Measurements from ENCODE around the gene ZNF101. TPM values are rescaled to one million over a fixed set of nuclear protein-coding genes. Genes with fewer than 3 reads are reported as not detected.
"Not testable (repeated sequence)": the region's sequence is repeated elsewhere in the genome, so short reads cannot be mapped to it uniquely, and the experiment has no call there.

Gene ZNF101
- total RNA-seq, 2 donors from 2014 or later, result 67.1 to 77.2 TPM

DNA sequence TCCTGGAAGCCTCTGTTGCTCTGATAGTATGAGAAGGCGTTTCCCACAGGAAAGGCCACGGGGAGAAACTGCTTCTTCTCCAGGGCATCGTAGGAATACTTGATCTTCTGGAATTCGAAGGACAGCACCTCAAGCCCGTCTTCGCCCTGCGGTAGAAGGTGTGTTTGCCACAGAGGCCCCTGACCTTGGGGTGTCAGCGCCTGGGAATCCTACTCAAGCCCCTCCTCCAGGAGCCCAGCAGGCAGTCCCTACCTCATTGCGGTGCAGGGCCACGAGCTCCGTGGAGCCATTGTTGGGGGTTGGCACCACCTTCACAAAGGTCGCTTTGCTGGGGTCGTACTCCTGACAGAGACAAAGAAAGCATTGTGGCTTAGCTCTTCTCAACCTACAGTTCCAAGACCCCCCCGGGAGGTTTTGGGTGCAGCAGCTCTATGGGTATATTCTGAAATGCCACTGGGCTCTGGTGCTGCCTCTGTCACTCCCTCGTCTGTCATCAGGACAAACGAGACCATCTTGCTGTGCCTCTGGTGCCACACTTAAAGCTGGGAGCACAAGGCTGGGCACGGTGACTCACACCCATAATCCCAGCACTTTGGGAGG is 8.9 kb upstream of the ZNF101 start:
- no peak for ATAC-seq (replicated peaks in 1 of 2)
- Mint-ChIP-seq H3K9me3 (no peaks in the 10 kb centered on the region), H3K36me3 (ENCODE audit: insufficient read depth in 2 of 2) (peaks cover 21 to 24% of the 10 kb centered on the region in 2 donors), H3K27me3 (ENCODE audit: low read depth) (no peaks in the 10 kb centered on the region), H3K4me3 (no peak overlapping the region), H3K27ac (no peak overlapping the region), H3K4me1 (ENCODE audit: low read depth) (peaks cover 26% of the 10 kb centered on the region)
- DNase-seq, result no peak

- H3K4me3 Mint-ChIP-seq, result peak overlapping the region; percentile 93 to 98
- no peaks in the 10 kb centered on the region for H3K9me3 Mint-ChIP-seq
- ATAC-seq (replicated peaks in 1 of 2), result no peak
- no peaks in the 10 kb centered on the region for H3K27me3 Mint-ChIP-seq (ENCODE audit: low read depth)
- no peak for DNase-seq
- H3K36me3 Mint-ChIP-seq (ENCODE audit: insufficient read depth in 2 of 2), result peaks cover 19 to 24% of the 10 kb centered on the region in 2 donors
- peaks cover 26% of the 10 kb centered on the region for H3K4me1 Mint-ChIP-seq (ENCODE audit: low read depth)
- H3K27ac Mint-ChIP-seq, result peak overlapping the region; percentile 66
Measured at GRCh38 chr19:19661141-19661674, 7.4 kb upstream of the ZNF101 start.

DNA sequence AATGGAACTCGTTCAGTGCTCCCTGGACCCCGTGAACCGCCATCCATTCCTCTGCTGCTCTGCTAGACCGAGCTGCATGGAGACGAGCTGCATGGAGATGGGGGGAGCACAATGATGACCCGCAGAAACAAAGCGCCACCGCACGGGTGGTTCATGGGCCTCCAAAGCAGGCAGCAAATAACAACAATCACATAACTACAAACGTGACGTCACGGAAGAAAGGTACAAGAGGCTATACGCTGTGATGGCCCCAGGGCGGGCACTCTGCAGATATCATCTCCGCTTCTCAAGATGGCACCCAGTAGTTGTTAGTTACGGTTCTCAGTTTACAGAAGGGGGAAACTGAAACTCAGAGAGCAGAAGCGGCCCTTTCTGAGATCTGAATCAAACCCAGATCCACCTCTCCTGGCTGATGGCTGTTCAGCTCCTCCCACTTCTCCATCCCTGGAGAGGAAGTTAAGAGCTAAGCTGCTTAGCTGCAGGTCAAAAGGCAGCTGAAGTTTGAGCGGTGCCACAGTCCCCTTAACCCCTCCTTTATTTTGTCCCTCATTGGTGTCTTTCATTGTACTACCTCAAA is 6.9 kb upstream of the ZNF101 start:
- ATAC-seq (replicated peaks in 1 of 2), result peak in 1 of 2 donors; percentile 35
- peak; percentile 39 to 56 for DNase-seq
- H3K36me3 Mint-ChIP-seq (ENCODE audit: insufficient read depth in 2 of 2), result peaks cover 18 to 22% of the 10 kb centered on the region in 2 donors
- peak overlapping the region; percentile 93 to 98 for H3K4me3 Mint-ChIP-seq
- H3K9me3 Mint-ChIP-seq, result no peaks in the 10 kb centered on the region
- peak overlapping the region; percentile 66 for H3K27ac Mint-ChIP-seq
- peaks cover 26% of the 10 kb centered on the region for H3K4me1 Mint-ChIP-seq (ENCODE audit: low read depth)
- H3K27me3 Mint-ChIP-seq (ENCODE audit: low read depth), result no peaks in the 10 kb centered on the region

DNA sequence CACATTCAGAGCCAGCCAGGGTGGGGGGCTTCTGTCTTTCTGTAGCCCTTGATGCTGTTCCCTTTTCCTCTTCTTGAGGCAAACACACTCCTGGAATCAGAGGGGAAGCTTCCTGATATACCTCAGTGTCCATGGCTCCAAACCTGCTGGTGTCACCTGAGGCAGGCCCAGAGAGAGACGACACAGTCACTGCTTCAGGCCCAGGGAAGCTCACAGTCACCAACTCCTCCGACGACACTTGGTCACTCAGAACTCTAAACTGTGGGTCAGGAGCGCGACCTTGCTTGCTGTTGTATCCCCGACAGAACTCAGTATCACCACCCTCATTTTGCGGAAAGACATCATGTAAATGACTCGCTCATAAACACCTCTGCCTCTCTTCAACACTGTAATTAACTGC is 6.3 kb upstream of the ZNF101 start:
- peak overlapping the region; percentile 93 to 98 for H3K4me3 Mint-ChIP-seq
- ATAC-seq (replicated peaks in 1 of 2), result no peak
- no peaks in the 10 kb centered on the region for H3K27me3 Mint-ChIP-seq (ENCODE audit: low read depth)
- no peak for DNase-seq
- peak overlapping the region; percentile 66 for H3K27ac Mint-ChIP-seq
- peaks cover 16 to 21% of the 10 kb centered on the region in 2 donors for H3K36me3 Mint-ChIP-seq (ENCODE audit: insufficient read depth in 2 of 2)
- H3K9me3 Mint-ChIP-seq, result no peaks in the 10 kb centered on the region
- peaks cover 26% of the 10 kb centered on the region for H3K4me1 Mint-ChIP-seq (ENCODE audit: low read depth)

DNA sequence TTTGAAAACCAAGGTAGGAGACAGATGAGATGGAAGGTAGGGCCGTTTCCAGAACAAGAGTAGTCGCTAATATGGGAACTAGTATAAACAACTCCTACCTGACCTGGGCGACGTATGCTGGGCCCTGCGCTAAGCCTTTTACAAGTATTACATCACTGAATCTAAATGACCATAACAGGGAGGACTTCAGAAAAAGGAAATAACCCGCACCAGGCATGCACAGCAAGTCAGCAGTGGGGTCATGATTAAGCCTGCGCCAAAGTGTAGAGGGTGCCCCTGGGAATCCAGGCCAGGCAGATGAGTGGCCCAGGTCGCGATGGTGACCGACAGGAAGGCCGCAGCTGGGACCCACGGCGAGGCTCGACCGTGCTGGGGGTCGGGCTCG is 5.8 kb upstream of the ZNF101 start:
- no peaks in the 10 kb centered on the region for H3K27me3 Mint-ChIP-seq (ENCODE audit: low read depth)
- no peak for DNase-seq
- peak in 1 of 2 donors; percentile 3 for ATAC-seq (replicated peaks in 1 of 2)

GRCh38 chr19:19663256-19664120 is 5.2 kb upstream of the ZNF101 start, which contains the start of gene ATP13A1:
Gene ATP13A1, minus strand, starts transcription at chr19:19663676. Its CDS starts 10 bp downstream, at chr19:19663666.
- H3K4me3 Mint-ChIP-seq, result peak within 1 kb of the TSS; percentile 93 to 98
- H3K27me3 Mint-ChIP-seq (ENCODE audit: low read depth), result no peaks in the 10 kb centered on the region
- DNase-seq (peak; percentile 95 to 98), ATAC-seq (replicated peaks in 1 of 2) (peak; percentile 82 to 86)
- peaks cover 12 to 14% of the 10 kb centered on the region in 2 donors for H3K36me3 Mint-ChIP-seq (ENCODE audit: insufficient read depth in 2 of 2)
- H3K9me3 Mint-ChIP-seq, result no peaks in the 10 kb centered on the region
- peak within 1 kb of the TSS; percentile 66 for H3K27ac Mint-ChIP-seq
- H3K4me1 Mint-ChIP-seq (ENCODE audit: low read depth), result peaks cover 37% of the 10 kb centered on the region

More for the DNA sequence above, 5.8 kb upstream of the ZNF101 start:
- Mint-ChIP-seq H3K9me3 (no peaks in the 10 kb centered on the region), H3K4me1 (ENCODE audit: low read depth) (peaks cover 31% of the 10 kb centered on the region), H3K27ac (peak overlapping the region; percentile 66), H3K36me3 (ENCODE audit: insufficient read depth in 2 of 2) (peaks cover 16 to 17% of the 10 kb centered on the region in 2 donors), H3K4me3 (peak overlapping the region; percentile 93 to 98)

GRCh38 chr19:19665420-19665948 is 3.2 kb upstream of the ZNF101 start:
- not testable (repeated sequence) for DNase-seq; H3K27me3 Mint-ChIP-seq (ENCODE audit: low read depth); H3K9me3 Mint-ChIP-seq; ATAC-seq (replicated peaks in 1 of 2); H3K27ac Mint-ChIP-seq
- Mint-ChIP-seq H3K36me3 (ENCODE audit: insufficient read depth in 2 of 2) (peaks cover 16 to 25% of the 10 kb centered on the region in 2 donors), H3K4me1 (ENCODE audit: low read depth) (peaks cover 49% of the 10 kb centered on the region), H3K4me3 (peak overlapping the region; percentile 34 to 37)

DNA sequence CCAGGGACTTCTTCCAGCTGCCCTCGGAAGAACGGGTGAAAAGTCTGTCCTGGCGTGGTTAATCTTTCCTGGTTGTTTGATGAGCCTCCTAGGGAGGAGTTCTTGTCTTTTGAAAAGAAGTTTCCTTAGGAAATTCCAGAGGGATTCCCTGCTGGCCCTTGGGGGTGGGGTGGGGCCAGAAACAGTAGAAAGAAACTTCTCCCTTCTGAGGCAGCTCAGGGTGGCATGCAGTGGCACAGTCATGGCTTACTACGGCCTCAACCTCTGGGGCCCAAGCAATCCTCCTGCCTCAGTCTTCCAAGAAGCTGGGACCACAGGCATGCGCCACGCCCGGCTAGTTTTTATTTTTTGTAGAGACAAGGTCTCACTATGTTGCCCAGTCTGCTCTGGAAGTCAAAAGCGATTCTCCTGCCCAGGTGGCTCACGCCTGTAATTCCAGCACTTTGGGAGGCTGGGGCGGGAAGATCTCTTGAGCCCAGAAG is 1.5 kb downstream of the ZNF101 start:
- ATAC-seq (replicated peaks in 1 of 2) (no peak), DNase-seq (no peak)
- Mint-ChIP-seq H3K9me3 (no peaks in the 10 kb centered on the region), H3K4me3 (peak overlapping the region; percentile 91 to 92), H3K4me1 (ENCODE audit: low read depth) (peaks cover 42% of the 10 kb centered on the region), H3K27me3 (ENCODE audit: low read depth) (no peaks in the 10 kb centered on the region), H3K27ac (peak overlapping the region; percentile 90), H3K36me3 (ENCODE audit: insufficient read depth in 2 of 2) (peaks cover 21 to 54% of the 10 kb centered on the region in 2 donors)

DNA sequence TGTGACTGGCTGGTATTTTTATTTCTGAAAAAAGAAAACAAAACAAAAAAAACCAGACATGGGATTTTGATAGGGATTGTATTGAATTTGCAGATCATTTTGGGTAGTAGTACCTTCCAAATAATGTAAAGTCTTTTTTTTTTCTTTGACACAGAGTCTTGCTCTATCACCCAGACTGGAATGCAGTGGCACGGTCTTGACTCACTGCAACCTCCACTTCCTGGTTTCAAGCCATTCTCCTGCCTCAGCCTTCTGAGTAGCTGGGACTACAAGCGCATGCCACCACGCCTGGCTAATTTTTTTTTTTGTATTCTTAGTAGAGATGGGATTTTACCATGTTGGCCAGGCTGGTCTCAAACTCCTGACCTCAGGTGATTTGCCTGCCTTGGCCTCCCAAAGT is 4.2 kb downstream of the ZNF101 start:
- H3K27me3 Mint-ChIP-seq (ENCODE audit: low read depth), result no peaks in the 10 kb centered on the region
- DNase-seq, result no peak
- peaks cover 7 to 8% of the 10 kb centered on the region in 2 donors for H3K9me3 Mint-ChIP-seq
- no peak for ATAC-seq (replicated peaks in 1 of 2)
- peaks cover 38 to 75% of the 10 kb centered on the region in 2 donors for H3K36me3 Mint-ChIP-seq (ENCODE audit: insufficient read depth in 2 of 2)
- peaks cover 37% of the 10 kb centered on the region for H3K4me1 Mint-ChIP-seq (ENCODE audit: low read depth)
- peak overlapping the region in 1 of 2 donors; percentile 27 for H3K4me3 Mint-ChIP-seq
- peak overlapping the region; percentile 72 for H3K27ac Mint-ChIP-seq

DNA sequence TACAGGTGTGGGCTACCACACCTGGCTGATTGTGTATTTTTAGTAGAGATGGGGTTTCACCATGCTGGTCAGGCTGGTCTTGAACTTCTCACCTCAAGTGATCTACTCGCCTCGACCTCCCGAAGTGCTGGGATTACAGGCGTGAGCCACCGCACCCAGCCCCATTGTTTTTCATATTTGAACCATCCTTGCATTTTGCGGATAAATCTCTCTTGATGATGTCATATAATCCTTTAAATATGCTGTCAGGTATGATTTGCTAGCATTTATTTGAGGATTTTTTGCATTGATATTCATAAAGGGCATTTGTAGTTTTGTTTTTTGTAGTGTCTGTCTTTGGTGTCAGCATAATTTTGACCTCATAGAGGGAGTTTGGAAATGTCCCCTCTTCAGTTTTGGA is 5.7 kb downstream of the ZNF101 start:
- DNase-seq (no peak), ATAC-seq (replicated peaks in 1 of 2) (no peak)
- H3K36me3 Mint-ChIP-seq (ENCODE audit: insufficient read depth in 2 of 2), result peaks cover 44 to 84% of the 10 kb centered on the region in 2 donors
- H3K4me1 Mint-ChIP-seq (ENCODE audit: low read depth), result peaks cover 29% of the 10 kb centered on the region
- peaks cover 13 to 14% of the 10 kb centered on the region in 2 donors for H3K9me3 Mint-ChIP-seq
- no peak overlapping the region for H3K27ac Mint-ChIP-seq
- no peaks in the 10 kb centered on the region for H3K27me3 Mint-ChIP-seq (ENCODE audit: low read depth)
- no peak overlapping the region for H3K4me3 Mint-ChIP-seq

GRCh38 chr19:19677579-19677978 is 8.9 kb downstream of the ZNF101 start:
- peak overlapping the region; percentile 69 for H3K27ac Mint-ChIP-seq
- H3K4me1 Mint-ChIP-seq (ENCODE audit: low read depth), result peaks cover 9% of the 10 kb centered on the region

GRCh38 chr19:19679176-19680073 is 10.8 kb downstream of the ZNF101 start:
- peak overlapping the region; percentile 19 for H3K27ac Mint-ChIP-seq
- DNase-seq, result no peak
- H3K4me1 Mint-ChIP-seq (ENCODE audit: low read depth), result peaks cover 1% of the 10 kb centered on the region

More at GRCh38 chr19:19677579-19677978, 8.9 kb downstream of the ZNF101 start:
- H3K4me3 Mint-ChIP-seq, result peak overlapping the region in 1 of 2 donors; percentile 18
- H3K27me3 Mint-ChIP-seq (ENCODE audit: low read depth), result no peaks in the 10 kb centered on the region
- ATAC-seq (replicated peaks in 1 of 2), result no peak
- peaks cover 47 to 84% of the 10 kb centered on the region in 2 donors for H3K36me3 Mint-ChIP-seq (ENCODE audit: insufficient read depth in 2 of 2)
- H3K9me3 Mint-ChIP-seq, result peaks cover 13 to 22% of the 10 kb centered on the region in 2 donors
- no peak for DNase-seq

More at GRCh38 chr19:19679176-19680073, 10.8 kb downstream of the ZNF101 start:
- peaks cover 50 to 88% of the 10 kb centered on the region in 2 donors for H3K36me3 Mint-ChIP-seq (ENCODE audit: insufficient read depth in 2 of 2)
- ATAC-seq (replicated peaks in 1 of 2), result no peak
- no peak overlapping the region for H3K4me3 Mint-ChIP-seq
- H3K27me3 Mint-ChIP-seq (ENCODE audit: low read depth), result no peaks in the 10 kb centered on the region
- H3K9me3 Mint-ChIP-seq, result peaks cover 20 to 29% of the 10 kb centered on the region in 2 donors
